Activated CD4-positive, alpha-beta T cell treated with anti-CD3 and anti-CD28 coated beads, Interleukin-2, amount 50 U/mL, for 1 hour (primary cell): ENCODE data around the gene STAG3.
"Not testable (repeated sequence)": the region's sequence is repeated elsewhere in the genome, so short reads cannot be mapped to it uniquely, and the experiment has no call there.

ENCODE experiments used
- DNase-seq: peaks from one replicate; pipeline ENCODE4 v3.0.0-alpha.2; 2020

STAG3 gene

DNA sequence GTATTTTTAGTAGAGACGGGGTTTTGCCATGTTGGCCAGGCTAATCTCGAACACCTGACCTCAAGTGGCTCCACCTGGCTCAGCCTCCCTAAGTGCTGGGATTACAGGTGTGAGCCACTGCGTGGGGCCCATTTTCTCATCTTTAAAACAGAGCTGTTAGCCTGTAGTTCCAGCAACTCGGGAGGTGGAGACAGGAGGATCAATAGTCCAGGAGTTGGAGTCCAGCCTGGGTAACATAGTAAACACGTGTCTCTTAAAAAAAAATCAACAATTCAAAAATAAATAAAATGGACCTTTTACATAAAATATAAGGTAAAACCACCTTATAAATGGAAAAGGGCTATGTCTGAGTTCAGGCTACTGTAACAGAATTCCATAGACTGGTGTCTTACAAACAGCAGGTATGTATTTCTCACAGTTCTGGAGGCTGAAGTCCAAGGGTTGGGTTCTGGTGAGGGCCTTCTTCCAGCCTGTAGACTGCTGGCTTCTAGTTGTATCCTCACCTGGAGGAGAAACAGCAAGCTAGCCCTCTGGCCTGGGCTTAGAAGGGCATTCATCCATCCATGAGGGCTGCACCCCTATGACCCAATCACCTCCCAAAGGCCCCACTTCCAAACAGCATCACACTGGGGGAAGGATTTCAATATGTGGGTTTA, 35.0 kb downstream of the STAG3 start:
- no peak for DNase-seq

DNA sequence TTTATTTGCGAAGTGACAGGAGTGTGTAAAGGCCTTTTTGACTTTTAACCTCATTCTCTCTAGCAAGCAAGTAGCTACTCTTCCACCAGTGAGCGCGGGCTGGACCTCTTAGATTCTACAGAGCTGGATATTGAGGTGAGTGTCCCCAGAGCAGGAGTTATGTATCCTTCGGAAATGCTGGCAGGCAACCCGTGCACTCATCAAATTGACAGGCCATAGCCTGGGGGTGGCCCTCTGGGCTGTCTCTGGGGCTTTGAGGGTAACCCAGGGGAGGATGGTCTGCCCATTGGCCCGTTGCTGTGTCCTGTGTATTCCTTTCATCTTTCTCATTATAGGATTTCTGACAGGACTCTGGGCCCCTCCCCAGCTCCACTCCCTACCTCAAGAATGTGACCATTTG, 36.0 kb downstream of the STAG3 start:
- no peak for DNase-seq

DNA sequence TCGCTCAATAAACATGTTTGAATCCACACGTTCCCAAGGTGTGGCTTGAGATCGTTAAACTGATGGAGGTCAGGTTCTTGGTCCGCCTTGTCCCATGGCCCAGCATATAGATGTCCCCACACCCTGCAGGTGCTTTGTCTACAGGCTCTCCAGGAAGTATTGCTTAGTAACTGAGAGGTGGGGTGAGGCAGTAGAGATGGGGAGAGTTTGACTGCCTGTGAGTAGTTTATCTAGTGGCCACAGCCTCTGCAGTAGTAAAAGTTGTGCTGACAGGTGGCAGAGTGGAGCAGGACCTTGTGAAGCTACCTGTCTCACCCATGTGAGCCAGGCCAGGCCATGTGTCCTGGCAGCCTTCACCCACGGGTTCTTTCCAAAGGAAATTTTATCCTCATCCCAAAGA, 36.6 kb downstream of the STAG3 start:
- DNase-seq = not testable (repeated sequence)

GRCh38 chr7:100215895-100216294, 38.2 kb downstream of the STAG3 start:
- no peak for DNase-seq

GRCh38 chr7:100217934-100218333, 40.2 kb downstream of the STAG3 start:
- peak; percentile 85 for DNase-seq

GRCh38 chr7:100219271-100219737, 41.6 kb downstream of the STAG3 start:
- DNase-seq = peak; percentile 8

- DNase-seq = peak; percentile 21
Observed at GRCh38 chr7:100219801-100220585, 42.3 kb downstream of the STAG3 start, which contains the start of gene PVRIG. PVRIG (plus strand) TSS chr7:100219949; CDS start chr7:100219971, 22 bp downstream.

GRCh38 chr7:100220586-100221230, 43.0 kb downstream of the STAG3 start:
- peak; percentile 15 for DNase-seq

- DNase-seq = peak; percentile 77
Observed at GRCh38 chr7:100221231-100221718, 43.6 kb downstream of the STAG3 start.

GRCh38 chr7:100221767-100222444, 44.2 kb downstream of the STAG3 start:
- peak; percentile 36 for DNase-seq

- no peak for DNase-seq
Observed at GRCh38 chr7:100222445-100223132, 44.9 kb downstream of the STAG3 start.

- not testable (repeated sequence) for DNase-seq
Observed at GRCh38 chr7:100223376-100223927, 45.7 kb downstream of the STAG3 start.

GRCh38 chr7:100224891-100225290, 47.2 kb downstream of the STAG3 start:
- not testable (repeated sequence) for DNase-seq

DNA sequence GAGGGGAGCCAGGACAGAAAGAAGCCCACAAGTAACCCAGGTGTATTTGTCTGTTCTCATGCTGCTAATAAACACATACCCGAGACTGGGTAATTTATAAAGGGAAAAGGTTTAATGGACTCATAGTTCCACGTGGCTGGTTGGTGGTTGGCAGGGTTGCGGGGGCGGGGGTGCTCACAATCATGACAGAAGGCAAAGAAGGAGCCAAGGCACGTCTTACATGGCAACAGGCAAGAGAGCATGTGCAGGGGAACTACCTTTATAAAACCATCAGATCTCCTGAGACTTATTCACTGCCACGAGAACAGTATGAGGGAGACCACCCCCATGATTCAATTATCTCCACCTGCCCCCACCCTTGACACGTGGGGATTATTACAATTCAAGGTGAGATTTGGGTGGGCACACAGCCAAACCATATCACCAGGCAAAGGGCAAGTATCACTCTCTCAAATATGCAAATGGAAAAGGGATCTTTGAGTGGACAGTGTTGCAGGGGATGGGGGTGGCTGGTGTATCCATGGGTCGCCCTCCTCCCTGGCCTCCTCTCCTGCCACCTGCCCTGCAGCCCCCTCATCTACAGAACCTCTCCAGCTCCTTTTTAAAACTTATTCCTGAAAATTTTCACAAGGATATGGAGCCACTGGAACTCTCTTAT, 57.1 kb downstream of the STAG3 start:
- DNase-seq = not testable (repeated sequence)

DNA sequence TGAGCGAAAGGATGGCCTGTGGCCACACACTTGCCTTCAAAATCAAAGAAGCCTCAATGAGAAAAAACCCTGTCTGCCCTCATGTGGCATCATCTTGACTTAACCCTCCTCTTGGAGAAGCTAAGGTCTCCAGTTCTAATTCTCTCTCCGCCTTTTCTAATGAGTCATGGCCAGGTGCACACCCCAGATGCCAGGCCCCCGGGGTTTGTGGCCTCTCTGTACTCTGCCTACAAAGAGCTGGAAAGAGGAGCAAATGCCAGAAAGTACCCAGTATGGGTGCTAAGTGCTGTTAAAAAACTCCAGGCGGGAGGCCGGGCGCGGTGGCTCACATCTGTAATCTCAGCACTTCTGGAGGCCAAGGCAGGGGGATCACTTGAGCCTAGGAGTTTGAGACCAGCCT, 62.3 kb downstream of the STAG3 start:
- not testable (repeated sequence) for DNase-seq

- peak; percentile 33 for DNase-seq
Observed at GRCh38 chr7:100243385-100243784, 65.7 kb downstream of the STAG3 start.

GRCh38 chr7:100244988-100245605, 67.4 kb downstream of the STAG3 start:
- not testable (repeated sequence) for DNase-seq

DNA sequence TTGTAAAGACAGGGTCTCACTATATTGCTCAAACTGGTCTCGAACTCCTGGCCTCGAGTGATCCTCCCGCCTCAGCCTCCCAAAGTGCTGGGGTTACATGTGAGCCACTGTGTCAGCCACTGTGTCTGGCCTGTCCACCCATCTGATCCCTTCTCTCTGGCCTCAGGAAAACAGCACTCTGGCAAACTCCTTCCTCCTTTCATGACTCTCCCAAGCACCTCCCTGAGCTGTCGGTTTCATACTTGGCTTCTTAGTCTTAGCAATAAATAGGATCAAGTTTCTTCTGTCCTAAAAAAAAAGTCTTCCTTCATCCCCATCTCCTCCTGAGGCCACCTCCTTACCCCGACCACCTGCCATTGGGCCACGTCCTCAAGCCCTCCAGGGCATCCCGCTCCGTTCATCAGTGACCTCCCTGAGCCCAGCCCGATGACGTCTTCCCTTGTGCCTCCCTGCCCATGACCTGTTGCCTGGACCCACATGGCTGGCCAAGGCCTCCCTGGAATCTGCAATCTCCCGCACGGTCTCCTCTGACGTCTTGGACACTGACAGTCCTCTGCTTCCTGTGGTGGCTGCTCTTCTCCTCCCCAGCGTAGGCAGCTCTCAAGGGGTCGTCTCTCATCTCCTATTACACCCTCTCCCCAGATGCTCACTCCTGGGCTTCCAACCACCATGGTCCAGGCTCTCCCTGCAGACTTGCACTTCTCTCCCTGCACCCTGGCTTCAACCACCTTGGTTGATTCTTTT, 68.6 kb downstream of the STAG3 start:
- not testable (repeated sequence) for DNase-seq

DNA sequence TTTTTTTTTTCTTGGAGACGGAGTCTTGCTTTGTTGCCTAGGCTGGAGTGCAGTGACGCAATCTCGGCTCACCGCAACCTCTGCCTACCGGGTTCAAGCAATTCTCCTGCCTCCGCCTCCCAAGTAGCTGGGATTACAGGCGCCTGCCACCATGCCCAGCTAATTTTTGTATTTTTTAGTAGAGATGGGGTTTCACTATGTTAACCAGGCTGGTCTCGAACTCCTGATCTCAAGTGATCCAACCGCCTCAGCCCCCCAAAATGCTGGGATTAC, 69.1 kb downstream of the STAG3 start:
- not testable (repeated sequence) for DNase-seq

DNA sequence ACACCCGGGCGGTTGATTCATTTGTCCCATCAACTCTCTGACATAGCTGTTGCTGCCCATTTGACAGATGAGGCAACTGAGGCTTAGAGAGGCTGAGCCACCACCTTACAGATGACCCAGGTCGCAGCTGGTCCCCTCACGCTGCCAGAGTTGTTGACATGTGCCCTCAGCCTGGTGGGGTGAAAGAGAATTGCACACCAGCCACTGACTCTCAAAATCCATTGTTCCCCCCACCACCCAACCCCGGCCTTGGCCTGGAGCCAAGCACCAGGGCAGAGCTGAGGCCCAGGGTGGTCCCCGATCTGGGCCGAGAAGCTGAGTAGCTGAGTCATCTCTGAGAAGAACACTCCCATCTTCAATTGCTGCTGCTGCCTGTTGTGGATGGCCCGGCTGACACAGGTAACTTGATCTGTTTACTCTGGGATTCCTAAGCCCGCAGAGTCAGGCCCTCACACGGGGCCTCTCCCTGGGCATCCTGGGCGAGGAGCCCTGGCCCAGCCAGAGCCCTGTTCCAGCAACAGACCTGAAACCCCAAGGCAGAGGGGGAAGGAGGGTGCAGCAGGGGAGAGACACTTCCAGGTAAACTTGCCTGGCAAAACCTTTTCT, 69.5 kb downstream of the STAG3 start:
- no peak for DNase-seq
